ENCODE measurements around the gene CEBPB.

DNA sequence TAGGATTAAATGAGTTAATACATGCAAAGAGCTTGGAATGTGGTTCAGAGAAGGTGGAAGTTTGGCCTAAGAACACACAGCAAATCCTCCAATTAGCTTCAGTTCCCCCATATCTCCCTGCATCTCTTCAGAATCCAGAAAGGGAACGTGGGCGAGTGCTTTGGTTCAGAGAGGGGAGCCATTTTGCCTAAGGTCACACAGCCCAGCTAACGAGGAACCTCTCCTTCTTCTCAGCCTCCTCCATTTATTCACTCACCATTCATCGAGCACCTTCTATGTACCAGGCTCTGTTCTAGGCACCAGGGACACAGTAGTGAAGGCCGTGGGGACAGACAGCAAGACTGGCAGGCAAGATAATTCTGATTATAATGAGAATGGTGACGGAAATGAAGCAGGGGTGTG is 2.3 kb upstream of the CEBPB start:
- TF ChIP-seq CTCF (IDR thresholded peaks at IDR 0.05; ENCODE audit: low read length) (no peak), EZH2 (optimal IDR thresholded peaks at IDR 0.05; ENCODE audit: low read depth, low read length) (no peak), EZH2phosphoT487 (IDR thresholded peaks at IDR 0.05; ENCODE audit: low read length) (no peak)
